NK-92 (cell line): ENCODE data around the gene MRGPRX2.

Source experiments
- DNase-seq: peaks from one replicate; lab custom pipeline; 2025; ENCODE audit not compliant: unreplicated experiment; lab: John Stamatoyannopoulos, UW

MRGPRX2 gene

GRCh38 chr11:19076744-19077589 is 16.4 kb upstream of the MRGPRX2 start:
- no peak for DNase-seq

DNA sequence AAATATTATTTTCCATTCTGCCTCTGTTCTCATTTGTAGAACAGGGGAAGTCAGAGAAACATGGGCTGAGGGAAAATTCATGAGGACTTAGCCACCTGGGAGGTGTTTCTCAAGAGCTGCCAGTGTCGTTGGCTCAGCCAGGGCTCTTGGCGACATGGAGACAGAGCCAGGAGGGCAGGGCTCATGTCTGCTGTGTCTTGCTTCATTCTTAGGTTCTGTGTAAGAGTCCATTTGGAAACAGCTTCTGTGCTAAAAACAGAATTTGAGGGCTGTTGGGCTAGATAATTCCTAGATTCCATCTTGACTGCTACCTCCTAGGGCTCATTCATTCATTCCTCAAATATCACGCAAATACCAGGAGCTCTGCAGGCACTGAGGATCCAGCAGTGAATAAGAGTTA is 15.1 kb upstream of the MRGPRX2 start:
- no peak for DNase-seq

GRCh38 chr11:19073454-19074415 is 13.2 kb upstream of the MRGPRX2 start:
- DNase-seq, result no peak

DNA sequence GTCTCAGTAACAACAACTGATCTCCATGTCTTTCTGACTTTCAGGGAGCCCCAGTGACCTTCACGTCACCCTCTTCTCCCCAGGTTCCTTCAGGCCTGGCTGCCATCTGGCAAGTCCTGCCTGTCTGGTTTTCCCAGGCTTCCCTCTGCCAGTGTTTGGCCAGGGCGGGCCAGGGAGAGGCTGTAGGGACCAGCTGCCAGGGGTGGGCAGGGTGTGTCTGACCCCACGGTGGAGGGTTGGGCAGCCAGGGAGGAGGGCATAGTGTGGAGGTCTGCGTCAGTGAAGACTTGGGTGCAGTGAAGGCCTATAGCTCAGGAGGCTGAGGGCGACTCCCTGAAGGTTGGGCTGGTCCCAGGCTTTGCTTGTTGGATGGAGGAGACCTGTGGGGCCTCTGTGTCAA is 11.9 kb upstream of the MRGPRX2 start:
- no peak for DNase-seq

GRCh38 chr11:19071255-19071654 is 10.7 kb upstream of the MRGPRX2 start:
- DNase-seq, result no peak

GRCh38 chr11:19059833-19060232 is 684 bp downstream of the MRGPRX2 start:
- DNase-seq, result no peak

- DNase-seq, result no peak
Observed at GRCh38 chr11:19055905-19056304, 4.6 kb downstream of the MRGPRX2 start.

- no peak for DNase-seq
Observed at GRCh38 chr11:19055016-19055415, 5.5 kb downstream of the MRGPRX2 start.

DNA sequence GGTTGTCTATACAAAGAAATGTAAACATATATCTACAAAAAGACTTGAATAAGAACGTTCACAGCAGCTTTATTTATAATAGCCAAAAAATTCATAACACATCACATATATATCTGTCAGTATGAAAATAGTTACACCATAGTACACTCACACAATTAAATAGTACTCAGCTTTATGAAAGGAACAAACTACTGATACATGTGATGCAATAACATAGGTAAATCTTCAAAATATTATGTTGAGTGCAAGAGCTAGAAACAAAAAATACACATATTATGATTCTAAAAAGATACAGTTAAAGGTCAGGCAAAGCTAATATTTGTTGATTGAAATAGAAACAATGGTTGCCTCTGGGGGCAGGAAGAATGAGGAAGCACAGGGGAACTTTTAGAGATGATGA is 6.6 kb downstream of the MRGPRX2 start:
- DNase-seq, result no peak

- DNase-seq, result no peak
Observed at GRCh38 chr11:19050281-19050680, 10.2 kb downstream of the MRGPRX2 start.

- DNase-seq, result no peak
Observed at GRCh38 chr11:19049351-19049750, 11.2 kb downstream of the MRGPRX2 start.

- no peak for DNase-seq
Observed at GRCh38 chr11:19040051-19040450, 20.5 kb downstream of the MRGPRX2 start.

GRCh38 chr11:19039409-19039808 is 21.1 kb downstream of the MRGPRX2 start:
- no peak for DNase-seq

- DNase-seq, result no peak
Observed at GRCh38 chr11:19032990-19033389, 27.5 kb downstream of the MRGPRX2 start.

GRCh38 chr11:19027829-19028595 is 32.5 kb downstream of the MRGPRX2 start:
- DNase-seq, result no peak

- no peak for DNase-seq
Observed at GRCh38 chr11:19026862-19027261, 33.7 kb downstream of the MRGPRX2 start.

GRCh38 chr11:19025481-19026406 is 34.8 kb downstream of the MRGPRX2 start:
- no peak for DNase-seq

- no peak for DNase-seq
Observed at GRCh38 chr11:19020831-19021230, 39.7 kb downstream of the MRGPRX2 start.

DNA sequence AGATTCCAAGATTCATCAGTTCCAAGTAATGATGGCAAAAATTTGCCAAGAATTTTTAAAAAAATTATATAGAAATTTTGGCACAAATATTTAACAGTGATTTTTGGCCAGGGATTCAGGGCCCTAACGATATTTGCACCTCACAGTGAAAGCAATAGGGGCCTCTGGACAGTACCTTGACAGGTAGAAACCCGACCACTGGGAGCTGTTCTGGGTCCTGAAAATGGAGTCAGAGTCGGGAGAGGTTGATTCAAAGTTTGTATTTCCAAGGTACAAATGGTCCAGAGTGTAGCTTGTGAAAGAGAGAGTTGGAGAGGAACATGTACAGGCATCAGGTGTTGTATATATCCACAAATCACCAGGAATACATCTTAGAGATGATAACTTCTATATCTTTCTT is 41.6 kb downstream of the MRGPRX2 start:
- no peak for DNase-seq
